Panc1 (cell line): ENCODE measurements around the gene MON1A.

ENCODE experiments used
- POLR2AphosphoS5 ChIP-seq: IDR thresholded peaks from 2 replicates; pipeline ENCODE4 v1.6.1; 2012; ENCODE audit warnings: mild to moderate bottlenecking, low read depth, low read length, moderate library complexity
- SIN3A ChIP-seq: IDR thresholded peaks from 2 replicates; pipeline ENCODE4 v1.6.1; 2012; ENCODE audit warnings: low read depth, mild to moderate bottlenecking, low read length, moderate library complexity, borderline replicate concordance; ENCODE audit not compliant: insufficient read depth
- TCF7L2 ChIP-seq: IDR thresholded peaks from 2 replicates; pipeline ENCODE4 v1.6.1; 2011; ENCODE audit warnings: mild to moderate bottlenecking, low read depth, low read length, inconsistent platforms
- TF ChIP-seq, protein P1 (sequence below): fragments of 450-650 bp; IDR thresholded peaks from 2 replicates; pipeline ENCODE4 v1.5.1; 2017; ENCODE audit warnings: mild to moderate bottlenecking
- TF ChIP-seq, protein P2 (sequence below), 2 experiments: IDR thresholded peaks; 2 replicates each; pipeline ENCODE4 v1.6.1; 2011 to 2012; ENCODE audit warnings: low read depth in 2 of 2, control low read depth in 1 of 2, low read length in 1 of 2, mild to moderate bottlenecking in 1 of 2, moderate library complexity in 1 of 2; ENCODE audit not compliant: insufficient read depth in 1 of 2

DNA sequence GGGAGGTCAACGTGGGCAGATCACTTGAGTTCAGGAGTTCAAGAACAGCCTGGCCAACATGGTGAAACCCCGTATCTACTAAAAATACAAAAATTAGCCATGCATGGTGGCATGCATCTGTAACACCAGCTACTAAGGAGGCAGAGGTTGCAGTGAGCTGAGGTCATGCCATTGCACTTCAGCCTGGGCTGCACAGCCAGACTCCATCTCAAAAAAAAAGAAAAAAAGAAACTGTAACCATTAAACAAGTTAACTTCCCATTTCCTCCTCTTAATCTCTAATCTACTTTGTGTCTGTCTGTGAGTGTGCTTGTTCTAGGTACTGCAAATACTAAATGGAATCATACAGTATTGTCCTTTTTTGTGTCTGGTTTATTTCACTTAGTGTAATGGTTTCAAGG is 13.0 kb upstream of the MON1A start:
- TF ChIP-seq, protein P1, sequence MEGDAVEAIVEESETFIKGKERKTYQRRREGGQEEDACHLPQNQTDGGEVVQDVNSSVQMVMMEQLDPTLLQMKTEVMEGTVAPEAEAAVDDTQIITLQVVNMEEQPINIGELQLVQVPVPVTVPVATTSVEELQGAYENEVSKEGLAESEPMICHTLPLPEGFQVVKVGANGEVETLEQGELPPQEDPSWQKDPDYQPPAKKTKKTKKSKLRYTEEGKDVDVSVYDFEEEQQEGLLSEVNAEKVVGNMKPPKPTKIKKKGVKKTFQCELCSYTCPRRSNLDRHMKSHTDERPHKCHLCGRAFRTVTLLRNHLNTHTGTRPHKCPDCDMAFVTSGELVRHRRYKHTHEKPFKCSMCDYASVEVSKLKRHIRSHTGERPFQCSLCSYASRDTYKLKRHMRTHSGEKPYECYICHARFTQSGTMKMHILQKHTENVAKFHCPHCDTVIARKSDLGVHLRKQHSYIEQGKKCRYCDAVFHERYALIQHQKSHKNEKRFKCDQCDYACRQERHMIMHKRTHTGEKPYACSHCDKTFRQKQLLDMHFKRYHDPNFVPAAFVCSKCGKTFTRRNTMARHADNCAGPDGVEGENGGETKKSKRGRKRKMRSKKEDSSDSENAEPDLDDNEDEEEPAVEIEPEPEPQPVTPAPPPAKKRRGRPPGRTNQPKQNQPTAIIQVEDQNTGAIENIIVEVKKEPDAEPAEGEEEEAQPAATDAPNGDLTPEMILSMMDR = no peak
- TF ChIP-seq POLR2AphosphoS5 = no peak
- TF ChIP-seq, protein P2, sequence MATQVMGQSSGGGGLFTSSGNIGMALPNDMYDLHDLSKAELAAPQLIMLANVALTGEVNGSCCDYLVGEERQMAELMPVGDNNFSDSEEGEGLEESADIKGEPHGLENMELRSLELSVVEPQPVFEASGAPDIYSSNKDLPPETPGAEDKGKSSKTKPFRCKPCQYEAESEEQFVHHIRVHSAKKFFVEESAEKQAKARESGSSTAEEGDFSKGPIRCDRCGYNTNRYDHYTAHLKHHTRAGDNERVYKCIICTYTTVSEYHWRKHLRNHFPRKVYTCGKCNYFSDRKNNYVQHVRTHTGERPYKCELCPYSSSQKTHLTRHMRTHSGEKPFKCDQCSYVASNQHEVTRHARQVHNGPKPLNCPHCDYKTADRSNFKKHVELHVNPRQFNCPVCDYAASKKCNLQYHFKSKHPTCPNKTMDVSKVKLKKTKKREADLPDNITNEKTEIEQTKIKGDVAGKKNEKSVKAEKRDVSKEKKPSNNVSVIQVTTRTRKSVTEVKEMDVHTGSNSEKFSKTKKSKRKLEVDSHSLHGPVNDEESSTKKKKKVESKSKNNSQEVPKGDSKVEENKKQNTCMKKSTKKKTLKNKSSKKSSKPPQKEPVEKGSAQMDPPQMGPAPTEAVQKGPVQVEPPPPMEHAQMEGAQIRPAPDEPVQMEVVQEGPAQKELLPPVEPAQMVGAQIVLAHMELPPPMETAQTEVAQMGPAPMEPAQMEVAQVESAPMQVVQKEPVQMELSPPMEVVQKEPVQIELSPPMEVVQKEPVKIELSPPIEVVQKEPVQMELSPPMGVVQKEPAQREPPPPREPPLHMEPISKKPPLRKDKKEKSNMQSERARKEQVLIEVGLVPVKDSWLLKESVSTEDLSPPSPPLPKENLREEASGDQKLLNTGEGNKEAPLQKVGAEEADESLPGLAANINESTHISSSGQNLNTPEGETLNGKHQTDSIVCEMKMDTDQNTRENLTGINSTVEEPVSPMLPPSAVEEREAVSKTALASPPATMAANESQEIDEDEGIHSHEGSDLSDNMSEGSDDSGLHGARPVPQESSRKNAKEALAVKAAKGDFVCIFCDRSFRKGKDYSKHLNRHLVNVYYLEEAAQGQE (IDR thresholded peaks at IDR 0.05; ENCODE audit: insufficient read depth in 1 of 2, low read depth in 2 of 2, low read length in 1 of 2) = no peak
- no peak for TF ChIP-seq SIN3A
- TF ChIP-seq TCF7L2 = no peak
